Duodenal mucosa (tissue), 2 donors: Measurements from ENCODE around the gene PPP2R3A.
"Not testable (repeated sequence)": the region's sequence is repeated elsewhere in the genome, so short reads cannot be mapped to it uniquely, and the experiment has no call there.

ENCODE experiments used
- H3K27ac ChIP-seq: one replicate; pipeline ENCODE4 v1.7.0; 2013; ENCODE audit warnings: low read depth, low read length
- H3K27me3 ChIP-seq, 2 donors: one replicate each; pipeline ENCODE4 v1.7.0; 2013; ENCODE audit warnings: low read length in 2 of 2, control low read depth in 1 of 2; ENCODE audit not compliant: insufficient read depth in 2 of 2, control insufficient read depth in 1 of 2
- H3K36me3 ChIP-seq, 2 donors: one replicate each; pipeline ENCODE4 v1.7.0; 2013; ENCODE audit warnings: low read length in 2 of 2, control low read depth in 1 of 2; ENCODE audit not compliant: insufficient read depth in 2 of 2, control insufficient read depth in 1 of 2
- H3K4me1 ChIP-seq, 2 donors: one replicate each; pipeline ENCODE4 v1.7.0; 2013; ENCODE audit warnings: low read length in 2 of 2, control low read depth in 1 of 2; ENCODE audit not compliant: insufficient read depth in 2 of 2, control insufficient read depth in 1 of 2
- H3K4me3 ChIP-seq, 2 donors: one replicate each; pipeline ENCODE4 v1.7.0; 2013; ENCODE audit warnings: low read length in 2 of 2, low read depth in 1 of 2
- H3K9ac ChIP-seq, 2 donors: one replicate each; pipeline ENCODE4 v1.7.0; 2013; ENCODE audit warnings: low read length in 2 of 2, low read depth in 1 of 2
- H3K9me3 ChIP-seq, 2 donors: one replicate each; pipeline ENCODE4 v1.7.0; 2013; ENCODE audit warnings: low read length in 2 of 2, control low read depth in 1 of 2; ENCODE audit not compliant: control insufficient read depth in 1 of 2

Gene PPP2R3A

DNA sequence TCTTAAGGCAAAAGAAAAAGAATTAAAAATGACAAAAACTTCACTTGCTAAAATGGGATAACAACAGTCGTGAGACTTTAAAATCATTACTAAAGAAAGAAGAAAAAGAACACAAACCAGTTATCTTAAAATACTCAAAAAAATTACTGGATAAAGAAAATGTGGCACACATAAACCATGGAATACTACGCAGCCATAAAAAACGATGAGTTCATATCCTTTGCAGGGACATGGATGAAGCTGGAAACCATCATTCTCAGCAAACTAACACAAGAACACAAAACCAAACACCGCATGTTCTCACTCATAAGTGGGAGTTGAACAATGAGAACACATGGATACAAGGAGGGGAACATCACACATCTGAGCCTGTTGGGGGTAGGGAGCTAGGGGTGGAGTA, 202.7 kb downstream of the PPP2R3A start:
- H3K27ac ChIP-seq, H3K27me3 ChIP-seq, H3K9ac ChIP-seq, H3K9me3 ChIP-seq, H3K36me3 ChIP-seq, H3K4me3 ChIP-seq: not testable (repeated sequence)
- H3K4me1 ChIP-seq, result peaks cover under 1 to 20% of the 10 kb centered on the region in 2 donors

DNA sequence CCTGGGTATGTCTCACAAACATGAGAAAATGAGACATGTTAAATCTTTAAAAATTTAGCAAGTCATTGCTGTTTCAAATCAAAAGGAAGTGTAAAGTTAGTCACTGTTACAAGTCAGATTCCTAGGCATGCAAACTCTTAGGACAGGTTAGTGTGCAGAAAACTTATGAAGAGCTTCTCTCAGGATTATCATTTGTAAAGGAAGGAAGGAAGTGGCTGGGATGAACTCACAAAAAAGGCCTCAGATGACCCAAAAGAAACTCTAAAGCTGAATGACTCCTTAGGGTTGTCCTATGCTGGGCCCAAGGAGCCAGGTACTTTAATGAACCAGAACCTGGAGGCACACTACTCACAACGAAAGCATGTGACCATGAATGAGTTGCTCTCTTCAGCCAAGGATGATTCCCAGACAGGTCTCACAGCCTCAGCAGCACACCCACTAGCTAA, 205.6 kb downstream of the PPP2R3A start:
- no peaks in the 10 kb centered on the region for H3K27me3 ChIP-seq

DNA sequence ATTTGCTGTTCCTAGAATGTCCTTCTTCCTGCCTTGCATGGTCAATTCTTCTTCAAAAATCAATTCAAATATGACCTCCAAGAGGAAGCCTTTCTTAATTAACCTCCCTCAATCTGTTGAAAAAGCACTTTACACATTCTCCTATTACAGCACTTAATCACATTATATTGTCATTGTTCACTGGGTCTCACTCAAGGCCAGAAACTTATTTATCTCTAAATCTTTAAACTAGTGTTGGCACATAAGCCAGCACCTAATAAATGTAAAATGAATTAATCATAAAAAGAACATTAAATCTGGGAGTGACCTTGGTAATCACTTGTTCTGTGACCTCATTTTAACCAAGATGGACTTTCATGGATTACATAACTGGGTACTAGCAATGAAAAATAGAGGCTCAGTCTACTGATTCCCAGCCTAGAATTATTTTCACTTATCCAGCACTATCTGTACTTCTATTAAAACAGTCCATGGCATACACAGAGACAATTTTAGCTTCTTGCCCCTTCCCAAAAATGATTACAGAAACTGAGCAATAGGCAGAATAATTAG, 208.5 kb downstream of the PPP2R3A start:
- Histone ChIP-seq H3K9me3 (no peaks in the 10 kb centered on the region), H3K4me1 (peaks cover 27 to 28% of the 10 kb centered on the region in 2 donors), H3K36me3 (no peaks in the 10 kb centered on the region), H3K27ac (no peak overlapping the region), H3K9ac (no peak overlapping the region), H3K4me3 (no peak overlapping the region), H3K27me3 (no peaks in the 10 kb centered on the region)

More for the DNA sequence above, 205.6 kb downstream of the PPP2R3A start:
- Histone ChIP-seq H3K4me3 (no peak overlapping the region), H3K9ac (no peak overlapping the region), H3K4me1 (peaks cover 15 to 28% of the 10 kb centered on the region in 2 donors), H3K9me3 (no peaks in the 10 kb centered on the region), H3K27ac (no peak overlapping the region), H3K36me3 (no peaks in the 10 kb centered on the region)

DNA sequence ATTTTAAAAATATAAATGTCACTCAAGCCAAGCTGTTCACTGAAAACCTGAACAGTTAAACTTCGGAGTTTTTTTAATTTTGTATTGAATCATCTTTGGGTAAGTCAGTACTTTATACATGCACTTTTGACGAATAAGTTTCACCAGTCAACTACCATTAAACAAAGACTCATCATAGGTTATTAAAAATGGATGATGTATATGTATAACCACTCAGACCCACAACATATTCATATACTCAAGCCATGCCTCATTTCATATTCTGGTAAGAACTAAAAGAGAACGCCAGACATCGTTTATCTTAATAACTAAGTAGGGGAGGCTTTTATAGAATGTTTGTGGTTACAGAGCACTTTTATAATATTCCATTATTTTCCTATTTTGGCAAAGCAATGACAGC, 212.3 kb downstream of the PPP2R3A start:
- Histone ChIP-seq H3K9me3 (no peaks in the 10 kb centered on the region), H3K4me1 (peaks cover 27 to 41% of the 10 kb centered on the region in 2 donors), H3K27me3 (no peaks in the 10 kb centered on the region), H3K36me3 (no peaks in the 10 kb centered on the region), H3K4me3 (no peak overlapping the region), H3K27ac (no peak overlapping the region), H3K9ac (no peak overlapping the region)

DNA sequence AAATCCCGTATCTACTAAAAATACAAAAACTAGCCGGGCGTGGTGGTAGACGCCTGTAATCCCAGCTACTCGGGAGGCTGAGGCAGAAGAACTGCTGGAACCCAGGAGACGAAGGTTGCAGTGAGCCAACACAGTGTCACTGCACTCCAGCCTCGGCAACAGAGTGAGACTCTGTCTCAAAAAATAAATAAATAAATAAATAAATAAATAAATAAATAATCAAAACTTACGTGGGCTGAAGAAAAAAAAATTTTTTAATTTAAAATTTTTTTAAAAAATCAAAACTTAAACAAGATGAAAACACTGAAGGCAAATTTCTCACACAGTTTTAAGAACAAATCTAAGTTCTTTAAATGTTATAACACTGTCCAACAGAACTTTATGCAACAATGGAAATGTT, 216.2 kb downstream of the PPP2R3A start:
- Histone ChIP-seq H3K9ac (no peak overlapping the region), H3K4me1 (peaks cover 17 to 38% of the 10 kb centered on the region in 2 donors), H3K36me3 (no peaks in the 10 kb centered on the region), H3K4me3 (no peak overlapping the region), H3K27ac (no peak overlapping the region), H3K9me3 (no peaks in the 10 kb centered on the region), H3K27me3 (no peaks in the 10 kb centered on the region)

DNA sequence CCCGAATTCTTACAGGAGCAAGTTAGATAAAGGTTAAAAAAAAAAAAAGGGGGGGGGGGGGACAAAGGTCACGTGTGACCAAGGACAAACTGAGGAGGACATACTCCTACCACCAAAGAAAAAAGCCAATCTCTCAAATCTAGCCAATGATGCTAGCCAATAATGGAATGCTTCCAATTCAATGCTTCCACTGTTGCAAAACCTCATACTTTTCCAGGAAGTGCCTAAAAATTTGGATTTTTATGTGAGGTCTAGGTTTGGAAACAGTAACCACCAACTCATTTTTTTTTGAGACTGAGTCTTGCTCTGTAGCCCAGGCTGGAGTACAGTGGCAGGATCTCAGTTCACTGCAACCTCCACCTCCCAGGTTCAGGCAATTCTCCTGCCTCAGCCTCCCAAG, 219.2 kb downstream of the PPP2R3A start:
- no peaks in the 10 kb centered on the region for H3K9me3 ChIP-seq
- H3K4me1 ChIP-seq, result peaks cover 25 to 50% of the 10 kb centered on the region in 2 donors
- H3K27me3 ChIP-seq, result no peaks in the 10 kb centered on the region
- H3K36me3 ChIP-seq, result no peaks in the 10 kb centered on the region
- no peak overlapping the region for H3K4me3 ChIP-seq
- no peak overlapping the region for H3K27ac ChIP-seq
- no peak overlapping the region for H3K9ac ChIP-seq

DNA sequence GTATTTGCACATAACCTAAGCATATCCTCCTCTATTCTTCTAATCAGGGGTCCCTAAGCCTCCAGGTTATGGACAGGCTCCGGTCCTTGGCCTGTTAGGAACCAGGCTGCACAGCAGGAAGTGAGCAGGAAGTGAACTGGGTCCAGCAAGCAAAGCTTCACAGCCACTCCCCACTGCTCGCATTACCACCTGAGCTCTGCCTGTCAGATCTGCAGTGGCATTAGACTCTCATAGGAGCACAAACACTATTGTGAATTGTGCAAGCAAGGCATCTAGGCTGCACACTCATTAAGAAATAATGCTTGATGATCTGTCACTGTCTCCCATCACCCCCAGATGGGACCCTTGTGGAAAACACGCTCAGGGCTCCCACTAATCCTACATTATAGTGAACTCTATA, 220.8 kb downstream of the PPP2R3A start:
- Histone ChIP-seq H3K9ac (no peak overlapping the region), H3K9me3 (no peaks in the 10 kb centered on the region), H3K27me3 (no peaks in the 10 kb centered on the region), H3K27ac (no peak overlapping the region), H3K4me3 (no peak overlapping the region), H3K36me3 (no peaks in the 10 kb centered on the region), H3K4me1 (peaks cover 29 to 58% of the 10 kb centered on the region in 2 donors)

DNA sequence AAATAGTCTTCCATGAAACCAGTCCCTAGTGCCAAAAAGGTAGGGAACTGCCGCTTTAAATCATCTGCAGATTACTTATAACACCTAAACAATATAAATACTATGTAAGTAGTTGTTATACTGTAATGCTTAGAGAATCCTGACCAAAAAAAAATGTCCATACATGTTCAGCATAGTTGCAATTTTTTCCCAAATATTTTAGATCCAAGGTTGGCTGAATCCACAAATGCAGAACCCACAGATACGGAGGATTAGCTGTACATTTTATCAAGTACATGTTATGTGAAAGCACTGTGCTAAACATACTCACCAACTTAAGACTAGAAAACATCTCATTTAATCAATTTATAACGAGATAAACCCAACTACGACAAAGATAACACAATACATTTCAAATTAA, 221.3 kb downstream of the PPP2R3A start:
- H3K27ac ChIP-seq, result no peak overlapping the region
- no peak overlapping the region for H3K4me3 ChIP-seq
- peaks cover 33 to 56% of the 10 kb centered on the region in 2 donors for H3K4me1 ChIP-seq
- no peaks in the 10 kb centered on the region for H3K36me3 ChIP-seq
- no peaks in the 10 kb centered on the region for H3K9me3 ChIP-seq
- H3K9ac ChIP-seq, result no peak overlapping the region
- H3K27me3 ChIP-seq, result no peaks in the 10 kb centered on the region

DNA sequence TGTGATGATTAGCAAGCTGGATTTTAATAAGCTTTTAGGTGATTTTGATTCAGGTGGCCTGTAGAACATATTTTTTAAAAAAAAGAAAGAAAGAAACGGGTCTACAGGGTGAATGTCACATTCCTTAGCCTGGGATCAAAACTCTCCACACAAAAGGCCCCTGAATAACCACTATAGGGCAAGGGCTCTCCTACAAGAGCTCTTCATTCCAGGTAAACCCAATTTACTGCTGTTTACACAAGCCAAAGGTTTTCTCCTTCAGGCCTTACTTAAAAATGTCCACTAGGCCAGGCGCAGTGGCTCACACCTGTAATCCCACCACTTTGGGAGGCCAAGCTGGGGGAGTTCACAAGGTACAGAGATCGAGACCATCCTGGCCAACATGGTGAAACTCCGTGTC, 222.3 kb downstream of the PPP2R3A start:
- Histone ChIP-seq H3K9ac (no peak overlapping the region), H3K36me3 (no peaks in the 10 kb centered on the region), H3K4me3 (no peak overlapping the region), H3K4me1 (peaks cover 37 to 47% of the 10 kb centered on the region in 2 donors), H3K27ac (no peak overlapping the region), H3K27me3 (no peaks in the 10 kb centered on the region), H3K9me3 (no peaks in the 10 kb centered on the region)

DNA sequence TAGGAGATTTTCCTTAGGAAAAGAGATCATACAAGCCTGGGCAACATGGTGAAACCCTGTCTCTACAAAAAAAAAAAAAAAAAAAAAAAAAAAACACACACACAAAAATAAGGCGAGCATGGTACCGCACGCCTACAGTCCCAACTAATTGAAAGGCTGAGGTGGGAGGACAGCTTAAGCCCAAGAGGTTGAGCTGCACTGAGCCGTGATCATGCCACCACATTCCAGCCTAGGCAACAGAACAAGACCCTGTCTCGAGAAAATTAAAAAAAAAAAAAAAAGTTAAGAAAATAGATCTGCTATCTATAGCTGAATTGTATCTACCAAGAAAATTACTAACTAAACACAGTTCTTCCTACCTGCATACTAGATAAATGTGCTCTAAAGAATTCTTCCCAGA, 223.5 kb downstream of the PPP2R3A start:
- no peaks in the 10 kb centered on the region for H3K9me3 ChIP-seq
- no peak overlapping the region for H3K4me3 ChIP-seq
- H3K27me3 ChIP-seq, result no peaks in the 10 kb centered on the region
- H3K27ac ChIP-seq, result no peak overlapping the region
- H3K36me3 ChIP-seq, result no peaks in the 10 kb centered on the region
- H3K9ac ChIP-seq, result no peak overlapping the region
- H3K4me1 ChIP-seq, result peaks cover 41 to 47% of the 10 kb centered on the region in 2 donors
